HG03135 (cell line): ENCODE results near the gene PAXX.

Experiments used
- ATAC-seq: cut with Tn5 transposase; IDR thresholded peaks from one replicate; pipeline ENCODE4 v1.9.1; 2021; ENCODE audit warnings: mild to moderate bottlenecking, moderate library complexity; ENCODE audit not compliant: unreplicated experiment

Gene PAXX, protein sequence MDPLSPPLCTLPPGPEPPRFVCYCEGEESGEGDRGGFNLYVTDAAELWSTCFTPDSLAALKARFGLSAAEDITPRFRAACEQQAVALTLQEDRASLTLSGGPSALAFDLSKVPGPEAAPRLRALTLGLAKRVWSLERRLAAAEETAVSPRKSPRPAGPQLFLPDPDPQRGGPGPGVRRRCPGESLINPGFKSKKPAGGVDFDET

DNA sequence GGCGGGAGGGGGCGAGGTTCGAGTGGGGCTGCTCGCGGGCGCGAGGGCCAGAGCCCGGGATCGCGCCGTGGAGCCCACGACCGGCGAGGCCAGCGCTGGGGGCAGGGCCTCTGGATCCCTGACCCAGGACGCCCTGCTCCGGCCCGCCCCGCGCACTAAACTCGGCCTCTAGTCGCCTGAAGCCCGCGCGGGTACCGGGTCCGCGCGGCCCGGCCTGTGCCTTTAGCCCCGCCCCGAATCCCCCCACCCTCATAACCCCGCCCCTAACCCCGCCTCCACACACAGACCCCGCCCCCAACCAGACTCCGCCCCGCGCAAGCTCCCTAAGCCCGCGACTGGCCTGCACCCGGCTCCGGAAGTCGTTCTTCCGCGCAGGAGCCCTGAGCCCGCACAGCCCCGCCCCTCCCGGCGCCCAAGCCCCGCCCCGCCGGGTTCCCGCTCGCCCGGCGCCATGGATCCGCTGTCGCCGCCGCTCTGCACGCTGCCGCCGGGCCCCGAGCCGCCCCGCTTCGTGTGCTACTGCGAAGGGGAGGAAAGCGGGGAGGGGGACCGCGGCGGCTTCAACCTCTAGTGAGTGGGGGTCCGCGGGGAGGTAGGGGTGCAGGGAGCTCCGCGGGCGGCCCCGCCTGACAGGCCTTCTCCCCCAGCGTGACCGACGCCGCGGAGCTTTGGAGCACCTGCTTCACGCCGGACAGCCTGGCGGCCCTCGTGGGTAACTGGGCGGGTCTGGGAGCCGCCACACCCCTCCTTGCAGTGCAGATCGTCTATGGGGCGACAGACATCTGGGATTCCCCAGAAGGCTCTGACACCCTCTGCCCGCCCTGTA lies at the start of gene PAXX:
Gene PAXX, plus strand, starts transcription at position 430 of the 826 bp plus-strand sequence. Its CDS starts 22 bp downstream, at position 452.
- ATAC-seq, result peak; percentile 71

- ATAC-seq, result no peak
These were observed 49.4 kb upstream of the PAXX start for GRCh38 chr9:136942881-136943230.

GRCh38 chr9:136943291-136944211 lies 48.7 kb upstream of the PAXX start:
- ATAC-seq, result peak; percentile 6

DNA sequence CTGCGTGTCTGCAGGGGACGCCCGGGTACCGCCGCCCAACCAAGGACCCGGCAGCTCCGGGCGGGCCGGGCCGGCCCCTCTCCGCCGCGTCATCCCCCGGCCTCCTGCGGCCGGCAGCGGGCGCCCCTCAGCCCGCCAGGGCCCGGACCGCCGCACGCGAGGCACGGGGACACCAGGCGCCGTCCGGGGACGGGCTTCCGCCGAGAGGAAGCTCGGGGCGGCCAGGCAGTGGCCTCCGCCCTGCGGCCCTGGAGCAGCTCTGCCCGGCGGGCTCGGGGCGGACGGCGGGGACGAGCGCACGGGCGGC lies 48.1 kb upstream of the PAXX start:
- peak; percentile 27 for ATAC-seq

DNA sequence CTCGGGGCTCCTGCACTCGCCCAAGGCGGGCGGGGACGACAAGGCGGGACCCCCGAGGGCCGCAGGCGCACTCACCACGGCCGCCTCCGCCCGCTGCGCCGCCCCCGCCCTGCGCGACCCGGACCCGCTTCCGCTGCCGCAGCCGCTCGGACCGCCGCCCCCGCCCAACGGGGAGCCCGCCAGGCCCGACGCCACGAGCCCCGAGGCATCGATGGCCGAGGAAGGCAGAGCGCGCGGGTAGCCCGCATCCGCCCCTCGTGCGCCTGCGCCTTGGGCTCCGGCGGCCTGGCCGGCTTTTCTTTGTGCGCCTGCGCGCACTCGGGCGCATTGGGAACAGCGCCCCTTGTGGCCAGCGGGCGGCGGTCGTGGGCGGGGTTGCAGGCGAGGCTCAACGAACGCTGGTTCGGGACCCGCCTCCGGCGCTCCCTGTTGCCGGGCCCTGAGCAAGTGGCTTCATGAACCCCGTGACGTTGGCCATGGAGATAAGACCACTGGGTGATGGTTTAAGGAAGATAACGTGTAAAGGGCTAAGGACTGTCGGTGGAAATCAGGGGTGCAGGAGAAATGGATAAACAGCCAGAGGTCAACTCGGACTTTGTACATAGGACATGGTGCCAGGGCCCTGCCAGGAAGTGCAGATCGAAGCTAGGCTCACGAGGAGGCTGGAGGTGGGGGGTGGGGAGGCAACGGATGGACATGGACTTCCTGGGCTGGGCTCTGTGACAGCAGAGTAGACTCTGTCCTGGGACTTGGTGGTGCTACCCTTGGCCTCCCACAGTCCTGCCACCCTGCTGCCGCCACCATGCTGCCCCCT lies 47.5 kb upstream of the PAXX start, which contains the start of the genes C8G and FBXW5:
Gene C8G, plus strand, starts transcription at position 725 of the 814 bp plus-strand sequence. Its CDS starts 78 bp downstream, at position 803.
Gene FBXW5, minus strand, starts transcription at position 220 of the 814 bp plus-strand sequence. CDS start 655 bp downstream, outside the sequence.
- peak; percentile 69 for ATAC-seq

- no peak for ATAC-seq
These were observed 46.6 kb upstream of the PAXX start for GRCh38 chr9:136945333-136946227.

- no peak for ATAC-seq
These were observed 45.8 kb upstream of the PAXX start for GRCh38 chr9:136946228-136947027.

- no peak for ATAC-seq
These were observed 45.0 kb upstream of the PAXX start for GRCh38 chr9:136947028-136947891.

DNA sequence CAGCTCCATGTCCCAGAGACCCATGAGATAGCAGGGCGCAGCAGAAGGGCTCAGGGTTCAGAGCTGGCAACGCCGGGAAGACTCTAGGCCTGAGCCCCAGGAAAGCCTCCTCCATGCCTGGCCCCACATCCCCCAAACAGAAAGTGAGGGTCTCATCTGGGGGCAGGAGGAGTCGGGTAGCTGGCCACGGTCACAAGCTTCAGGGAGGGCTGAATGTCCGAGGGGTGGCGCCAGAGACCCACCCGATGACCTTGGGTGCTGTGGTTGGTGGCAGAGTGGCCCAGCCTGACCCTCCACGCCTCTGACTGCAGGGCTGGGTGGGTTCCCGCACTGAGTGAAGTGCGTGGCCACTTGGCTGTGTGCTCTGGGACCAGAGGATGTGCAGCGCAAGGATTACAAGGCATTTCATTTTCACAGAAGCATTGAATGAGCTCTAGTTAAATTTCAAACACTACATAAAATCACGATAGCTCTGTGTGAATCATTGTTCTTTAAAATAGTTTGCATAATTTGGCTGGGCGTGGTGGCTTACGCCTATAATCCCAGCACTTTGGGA lies 44.2 kb upstream of the PAXX start:
- ATAC-seq, result no peak

GRCh38 chr9:136949239-136949816 lies 42.9 kb upstream of the PAXX start:
- no peak for ATAC-seq

GRCh38 chr9:136949817-136950655 lies 42.2 kb upstream of the PAXX start:
- ATAC-seq, result peak; percentile 77

- ATAC-seq, result no peak
These were observed 41.5 kb upstream of the PAXX start for GRCh38 chr9:136950656-136951276.

- no peak for ATAC-seq
These were observed 40.5 kb upstream of the PAXX start, which contains the start of gene LCN12 for GRCh38 chr9:136951541-136952320. LCN12 (plus strand) TSS chr9:136952273; CDS start chr9:136952328, 55 bp downstream.

DNA sequence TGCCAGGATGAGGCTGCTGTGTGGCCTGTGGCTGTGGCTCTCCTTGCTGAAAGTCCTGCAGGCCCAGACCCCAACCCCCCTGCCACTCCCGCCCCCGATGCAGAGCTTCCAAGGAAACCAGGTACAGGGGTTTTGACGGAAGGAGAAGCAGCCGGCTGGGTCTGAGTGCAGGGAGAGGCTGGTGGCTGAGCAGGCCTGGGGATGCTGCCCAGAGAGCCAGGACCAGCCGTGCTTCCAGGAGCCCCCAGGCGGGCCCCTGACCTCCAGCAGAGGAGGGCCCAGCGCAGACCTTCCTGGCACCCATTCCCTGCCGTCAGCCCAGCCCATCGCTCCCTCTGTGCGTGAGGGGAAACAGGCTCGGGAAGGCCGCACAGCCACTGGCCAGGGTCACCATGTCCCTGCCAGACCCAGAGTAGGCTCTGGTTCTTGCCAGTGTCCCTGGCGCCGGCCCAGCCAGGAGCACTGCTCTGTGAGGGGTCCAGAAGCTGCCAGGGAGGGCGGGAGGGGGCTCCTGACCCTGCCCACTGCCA lies 39.8 kb upstream of the PAXX start:
- no peak for ATAC-seq
